D341Med (cell line): Measurements from ENCODE around the gene GYS1.

Experiments used
- DNase-seq: peaks from one replicate; pipeline ENCODE4 v3.0.0; 2012; ENCODE audit warnings: low spot score

Gene GYS1

DNA sequence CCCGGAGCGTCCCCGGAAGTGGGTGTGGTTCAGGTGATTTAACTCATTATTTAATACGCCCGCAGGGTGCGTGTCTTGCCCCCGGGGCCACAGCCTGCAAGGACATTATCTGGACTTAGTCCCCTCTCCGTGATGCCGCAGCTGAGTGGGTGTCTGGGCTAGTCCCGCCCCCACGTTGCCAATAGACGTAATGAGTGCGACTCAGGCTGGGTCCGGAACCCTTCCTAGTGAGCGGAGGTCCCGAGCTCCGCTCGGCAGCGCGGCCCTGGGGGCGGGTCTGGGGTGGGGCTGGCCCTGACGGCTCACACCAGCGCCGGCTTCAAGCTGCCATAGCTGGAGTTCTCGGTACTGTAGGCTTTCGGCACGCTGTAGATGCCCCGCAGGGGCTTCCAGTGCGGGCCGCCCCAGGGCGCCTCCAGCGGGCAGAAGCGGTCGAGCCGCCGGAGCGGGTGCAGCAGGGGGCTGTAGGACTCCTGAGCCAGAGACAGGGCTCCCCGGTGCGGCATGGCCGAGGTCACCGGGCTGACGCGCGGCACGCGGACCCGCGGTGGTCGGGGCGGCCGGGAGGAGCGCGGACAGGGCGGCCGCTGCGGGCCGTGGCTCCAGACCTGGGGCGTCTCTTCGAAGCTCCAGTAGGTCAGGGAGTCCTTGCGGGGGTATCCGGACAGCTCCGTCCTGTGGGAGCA lies 24.7 kb upstream of the GYS1 start:
- peak; percentile 89 for DNase-seq

DNA sequence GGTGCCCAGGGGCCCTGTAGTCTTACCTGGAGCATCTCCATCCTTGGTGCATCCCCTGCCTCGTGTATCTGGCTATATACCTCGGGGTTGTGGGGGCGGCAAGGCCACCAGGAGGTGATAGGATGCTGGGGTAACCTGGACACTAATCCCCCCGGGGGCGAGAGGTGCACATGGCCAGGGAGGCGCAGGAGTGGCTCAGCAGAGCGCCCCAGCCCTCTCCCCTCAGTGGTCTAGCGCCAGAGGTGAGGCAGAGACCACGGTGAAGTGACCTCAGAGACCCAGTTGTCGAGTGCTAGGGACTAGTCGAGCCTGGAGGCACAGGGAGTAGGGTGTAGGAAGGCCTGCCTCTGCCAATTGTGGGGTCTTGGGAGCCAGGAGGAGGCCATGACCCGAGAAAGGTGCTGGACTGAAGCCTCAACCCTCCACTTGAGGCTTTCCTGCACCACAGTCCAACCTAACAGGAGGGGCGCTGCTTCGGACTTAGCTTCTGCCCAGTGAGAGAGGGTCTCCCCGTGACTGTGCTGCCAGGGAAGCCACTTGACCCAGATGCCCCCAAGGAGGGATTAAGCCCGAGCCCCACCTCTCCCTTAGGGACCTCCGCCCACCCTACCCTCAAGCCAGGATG lies 24.0 kb upstream of the GYS1 start, which contains the start of gene LHB:
Gene LHB (minus strand): TSS at position 51 of the 625 bp plus-strand sequence. CDS start 10 bp downstream, at position 41.
- peak; percentile 22 for DNase-seq

DNA sequence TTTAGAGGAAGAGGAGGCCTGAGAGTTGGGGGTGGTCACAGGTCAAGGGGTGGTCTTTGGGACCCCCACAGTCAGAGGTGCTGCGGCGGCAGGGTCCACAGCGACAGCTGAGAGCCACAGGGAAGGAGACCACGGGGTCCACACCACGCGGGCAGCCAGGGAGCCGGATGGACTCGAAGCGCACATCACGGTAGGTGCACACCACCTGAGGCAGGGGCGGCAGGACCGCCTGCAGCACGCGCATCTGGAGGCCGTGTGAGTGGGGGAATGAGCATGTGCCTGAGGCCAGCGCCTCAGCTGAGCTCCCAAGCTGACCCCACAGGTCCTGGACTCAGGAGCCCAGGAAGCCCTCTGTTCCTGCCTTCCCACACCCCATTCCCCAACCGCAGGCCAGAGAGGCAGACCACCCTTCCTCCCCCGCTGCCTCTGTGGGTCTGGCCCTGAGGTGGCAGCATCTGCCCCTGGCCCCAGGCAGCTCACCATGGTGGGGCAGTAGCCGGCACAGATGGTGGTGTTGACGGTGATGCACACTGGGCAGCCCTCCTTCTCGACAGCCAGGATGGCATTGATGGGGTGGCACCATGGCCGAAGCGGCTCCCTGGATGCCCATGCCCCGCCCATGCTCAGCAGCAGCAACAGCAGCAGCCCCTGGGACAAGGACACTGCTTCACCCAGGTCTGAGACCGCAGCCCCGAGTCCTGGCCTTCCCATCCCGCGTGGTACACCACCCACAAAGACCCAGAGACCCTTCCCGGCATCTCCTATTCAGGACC lies 23.1 kb upstream of the GYS1 start:
- no peak for DNase-seq

DNA sequence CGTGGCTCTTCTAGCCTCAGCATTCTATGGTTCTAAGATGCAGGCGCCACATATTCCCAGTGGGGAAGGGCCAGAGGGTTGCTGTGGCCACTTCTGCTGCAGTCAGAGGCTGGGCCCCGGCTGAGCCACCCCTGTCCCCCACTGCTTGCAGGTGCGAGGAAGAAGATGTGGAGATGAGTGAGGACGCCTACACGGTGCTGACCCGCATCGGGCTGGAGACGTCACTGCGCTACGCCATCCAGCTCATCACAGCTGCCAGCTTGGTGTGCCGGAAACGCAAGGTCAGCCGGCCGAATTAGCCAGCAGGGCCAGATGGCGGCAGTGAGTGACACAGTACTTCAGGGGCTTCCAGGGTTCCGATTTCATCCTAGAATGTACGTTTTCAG lies 21.8 kb upstream of the GYS1 start:
- no peak for DNase-seq

DNA sequence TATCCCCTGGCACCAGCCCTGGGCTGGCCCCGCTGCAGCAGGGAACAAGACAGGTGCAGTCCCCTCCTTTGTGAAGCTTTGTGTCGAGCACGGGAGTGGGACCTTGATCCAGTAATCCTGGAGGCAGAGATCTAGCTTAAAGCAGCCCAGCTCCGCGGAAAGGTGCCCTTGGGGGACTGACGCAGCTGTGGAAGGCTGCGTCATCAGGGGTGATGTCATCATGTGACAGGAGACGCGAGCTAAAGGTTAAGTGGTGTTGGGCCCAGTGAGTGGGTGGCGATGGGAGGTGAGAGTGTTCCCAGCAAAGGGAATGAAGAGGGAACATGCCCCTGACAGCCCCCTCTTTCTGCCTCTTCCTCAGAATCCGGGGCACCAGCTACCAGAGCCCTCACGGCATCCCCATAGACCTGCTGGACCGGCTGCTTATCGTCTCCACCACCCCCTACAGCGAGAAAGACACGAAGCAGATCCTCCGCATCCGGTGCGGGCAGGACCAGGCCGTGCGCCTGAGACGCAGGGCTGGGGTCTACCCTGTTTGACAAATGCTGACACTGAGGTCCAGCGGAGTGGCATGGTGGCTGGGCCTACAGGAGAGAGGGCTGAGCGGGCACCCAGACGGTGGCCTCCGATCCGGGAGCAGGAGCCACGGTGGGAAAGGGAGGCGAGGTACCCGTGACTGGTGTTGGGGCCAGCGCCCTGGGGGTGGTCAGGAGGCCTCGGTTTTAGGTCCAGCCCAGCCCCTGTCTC lies 21.2 kb upstream of the GYS1 start:
- no peak for DNase-seq

DNA sequence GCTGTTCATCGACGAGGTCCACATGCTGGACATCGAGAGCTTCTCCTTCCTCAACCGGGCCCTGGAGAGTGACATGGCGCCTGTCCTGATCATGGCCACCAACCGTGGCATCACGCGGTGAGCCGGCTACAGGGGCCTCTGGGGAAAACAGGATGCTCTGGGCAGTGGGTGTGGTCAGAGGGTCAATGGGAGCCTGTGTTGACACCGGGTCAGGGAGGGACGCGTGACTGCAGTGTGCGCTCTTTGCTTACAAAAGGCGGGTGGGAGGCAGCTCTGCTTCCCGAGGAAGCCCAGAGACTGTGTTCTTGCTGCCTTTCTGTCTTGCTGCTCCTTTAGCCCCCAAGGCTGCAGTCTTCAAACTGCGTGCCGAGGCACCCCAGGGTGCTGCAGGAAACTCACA lies 18.1 kb upstream of the GYS1 start:
- DNase-seq, result no peak

DNA sequence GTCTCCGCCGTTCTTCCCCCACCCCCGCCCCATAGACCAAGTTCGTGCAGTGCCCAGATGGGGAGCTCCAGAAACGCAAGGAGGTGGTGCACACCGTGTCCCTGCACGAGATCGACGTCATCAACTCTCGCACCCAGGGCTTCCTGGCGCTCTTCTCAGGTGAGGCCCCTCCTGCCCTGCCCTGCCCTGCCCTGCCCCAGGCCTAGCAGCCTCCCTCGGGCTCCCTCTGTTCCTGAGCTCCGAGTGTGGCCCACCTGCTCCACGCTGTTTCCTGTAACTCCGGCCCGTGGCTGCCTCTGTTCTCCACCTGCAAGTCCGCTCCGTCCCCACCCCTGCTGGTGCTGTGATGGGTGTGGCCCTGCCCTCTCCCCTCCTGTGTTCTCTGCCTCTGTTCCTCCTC lies 17.3 kb upstream of the GYS1 start:
- DNase-seq, result no peak

DNA sequence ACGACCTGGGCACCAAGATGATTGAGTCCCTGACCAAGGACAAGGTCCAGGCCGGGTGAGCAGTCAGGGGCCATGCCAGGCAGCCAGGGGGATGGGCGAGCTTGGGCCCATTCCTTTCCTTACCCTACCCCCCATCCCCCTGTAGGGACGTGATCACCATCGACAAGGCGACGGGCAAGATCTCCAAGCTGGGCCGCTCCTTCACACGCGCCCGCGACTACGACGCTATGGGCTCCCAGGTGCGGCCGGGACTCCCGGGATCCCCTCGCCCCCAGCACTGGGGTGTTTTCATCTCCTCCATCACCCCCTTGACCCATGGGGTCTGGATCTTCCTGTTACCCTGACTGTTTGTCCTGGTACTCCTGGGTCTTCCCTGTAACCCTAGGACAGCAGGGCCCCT lies 16.7 kb upstream of the GYS1 start:
- no peak for DNase-seq

DNA sequence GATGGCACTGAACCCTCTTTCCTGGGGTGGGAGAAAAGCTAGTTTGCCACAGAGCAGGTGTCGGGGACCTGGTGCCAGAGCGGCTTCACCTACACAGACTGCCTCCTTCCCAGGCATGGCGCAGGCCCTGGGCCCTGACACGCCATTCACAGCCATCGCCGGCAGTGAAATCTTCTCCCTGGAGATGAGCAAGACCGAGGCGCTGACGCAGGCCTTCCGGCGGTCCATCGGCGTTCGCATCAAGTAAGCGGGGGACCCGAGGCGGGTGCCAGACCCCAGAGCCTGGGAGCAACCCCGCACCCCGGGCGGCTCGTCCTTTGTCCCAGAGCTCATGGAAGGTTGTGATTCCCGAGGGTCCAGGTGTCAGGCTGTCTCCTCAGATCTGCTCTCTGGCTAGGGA lies 13.8 kb upstream of the GYS1 start:
- DNase-seq, result no peak

DNA sequence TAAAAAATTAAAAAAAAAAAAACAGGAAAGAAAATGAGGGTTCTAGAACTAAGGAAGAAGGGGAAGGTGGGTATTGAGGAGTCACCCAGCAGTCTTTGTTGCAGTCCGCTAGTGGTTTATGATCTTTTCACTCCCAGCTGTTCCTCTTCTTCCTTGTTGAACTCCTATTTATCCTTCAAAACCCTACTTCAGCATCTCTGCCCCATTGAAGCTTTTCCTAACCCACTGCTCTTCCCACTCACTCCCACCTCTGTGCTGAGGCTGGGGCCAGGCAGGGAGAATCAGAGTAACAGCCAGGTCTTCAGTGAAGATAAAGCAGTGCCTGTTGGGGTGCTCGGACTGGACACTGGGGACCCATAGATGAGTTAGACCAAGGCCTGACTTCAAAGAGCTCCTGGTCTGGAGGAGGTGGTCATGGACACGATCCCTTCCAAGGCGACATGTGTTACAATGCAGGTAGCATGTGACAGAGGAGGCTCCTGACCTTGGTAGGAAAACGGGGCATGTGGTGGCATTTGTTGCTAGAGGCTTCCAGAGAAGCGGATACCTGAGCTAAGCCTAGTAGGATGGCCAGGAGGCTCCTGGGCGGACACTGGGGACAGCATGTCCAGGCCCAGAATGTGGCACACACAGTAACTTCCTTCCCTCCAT lies 12.0 kb upstream of the GYS1 start:
- no peak for DNase-seq

DNA sequence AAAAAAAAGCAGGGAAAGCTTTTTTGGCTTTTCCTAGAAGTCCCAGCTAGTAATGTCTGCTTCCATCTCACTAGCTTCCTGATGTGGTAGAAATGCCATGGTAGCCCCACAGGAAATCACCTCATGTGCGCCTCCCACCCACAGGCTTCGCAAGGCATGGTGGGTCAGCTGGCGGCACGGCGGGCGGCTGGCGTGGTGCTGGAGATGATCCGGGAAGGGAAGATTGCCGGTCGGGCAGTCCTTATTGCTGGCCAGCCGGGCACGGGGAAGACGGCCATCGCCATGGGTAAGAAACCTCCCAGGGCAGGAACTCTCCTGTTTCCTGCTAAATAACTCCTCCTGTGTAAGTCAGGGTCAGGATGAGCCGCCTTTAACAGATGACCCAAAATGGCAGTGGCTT lies 11.0 kb upstream of the GYS1 start:
- no peak for DNase-seq

DNA sequence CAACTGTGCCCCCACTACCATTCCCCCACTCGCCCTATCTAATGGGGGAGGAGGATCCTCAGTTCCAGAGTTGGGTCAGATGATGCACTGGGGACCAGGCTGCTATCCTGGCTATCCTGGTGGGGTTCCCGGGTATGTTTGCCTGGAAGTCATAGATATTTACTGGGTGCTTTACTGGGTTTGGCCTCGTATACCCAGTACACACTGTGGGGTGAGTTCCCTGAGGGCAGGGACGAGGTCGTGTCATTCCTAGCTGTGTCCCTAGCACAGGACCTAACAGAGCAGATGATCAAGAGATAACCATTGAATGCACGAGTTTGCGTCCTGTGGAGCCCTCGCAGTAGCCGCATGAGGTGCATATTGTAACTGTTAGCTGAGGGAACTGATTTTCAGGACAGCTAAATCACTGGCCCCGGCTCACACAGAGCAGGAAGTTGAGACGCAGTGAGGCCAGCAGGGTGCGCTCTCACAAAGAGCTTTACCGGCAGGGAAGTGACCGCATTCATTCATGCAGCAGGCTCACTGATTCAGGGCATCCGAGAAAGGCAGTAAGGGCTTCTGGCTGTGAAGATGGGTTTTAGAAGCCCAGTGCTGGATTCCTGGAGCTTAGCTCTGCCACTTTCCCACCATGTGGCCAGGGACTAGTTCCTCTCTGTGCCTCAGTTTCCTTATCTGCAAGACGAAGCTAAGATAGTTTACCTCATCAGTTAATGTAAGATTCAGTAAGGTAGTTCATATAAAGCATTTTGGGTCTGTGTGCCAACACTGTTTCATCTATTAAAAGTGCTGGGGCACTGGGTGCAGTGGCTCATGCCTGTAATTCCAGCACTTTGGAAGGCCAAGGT lies 6.6 kb upstream of the GYS1 start:
- peak; percentile 73 for DNase-seq

DNA sequence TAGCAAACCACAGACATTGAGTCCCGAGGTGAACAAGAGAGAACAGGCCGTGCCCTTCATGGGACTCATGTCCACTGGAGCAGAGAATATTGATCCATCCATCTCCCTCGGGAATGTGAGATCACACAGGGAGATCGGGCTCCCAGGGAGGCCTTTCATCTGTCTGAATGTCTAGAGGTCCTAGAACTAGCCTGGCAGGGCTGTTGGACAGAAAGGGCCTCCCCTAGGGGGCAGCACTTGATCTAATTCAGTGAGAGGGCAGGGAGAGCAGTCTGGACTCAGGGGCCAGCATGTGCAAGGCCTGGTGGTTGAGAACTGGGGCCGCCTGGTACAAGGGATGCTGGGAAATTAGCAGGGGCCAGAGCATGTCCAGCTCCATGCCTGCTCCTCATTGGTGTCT lies 4.9 kb upstream of the GYS1 start:
- DNase-seq, result peak; percentile 73

DNA sequence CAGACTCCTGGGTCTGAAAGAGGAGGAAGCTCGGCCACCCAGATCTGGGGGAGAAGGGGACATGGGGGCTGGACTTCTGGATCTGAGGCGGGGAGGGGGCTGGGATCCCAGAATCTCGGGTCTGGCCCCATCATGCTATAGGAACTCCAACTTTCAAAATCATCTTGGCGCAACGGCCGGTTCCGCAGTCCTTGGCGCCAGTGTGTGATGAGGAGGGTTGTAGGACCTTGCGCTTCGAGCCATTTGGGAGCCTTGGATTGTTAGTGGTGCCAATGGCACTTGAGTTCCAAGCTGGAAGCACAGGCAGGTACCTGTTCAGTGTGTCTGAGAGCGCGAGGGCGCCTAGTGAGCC lies 902 bp upstream of the GYS1 start:
- DNase-seq, result no peak

DNA sequence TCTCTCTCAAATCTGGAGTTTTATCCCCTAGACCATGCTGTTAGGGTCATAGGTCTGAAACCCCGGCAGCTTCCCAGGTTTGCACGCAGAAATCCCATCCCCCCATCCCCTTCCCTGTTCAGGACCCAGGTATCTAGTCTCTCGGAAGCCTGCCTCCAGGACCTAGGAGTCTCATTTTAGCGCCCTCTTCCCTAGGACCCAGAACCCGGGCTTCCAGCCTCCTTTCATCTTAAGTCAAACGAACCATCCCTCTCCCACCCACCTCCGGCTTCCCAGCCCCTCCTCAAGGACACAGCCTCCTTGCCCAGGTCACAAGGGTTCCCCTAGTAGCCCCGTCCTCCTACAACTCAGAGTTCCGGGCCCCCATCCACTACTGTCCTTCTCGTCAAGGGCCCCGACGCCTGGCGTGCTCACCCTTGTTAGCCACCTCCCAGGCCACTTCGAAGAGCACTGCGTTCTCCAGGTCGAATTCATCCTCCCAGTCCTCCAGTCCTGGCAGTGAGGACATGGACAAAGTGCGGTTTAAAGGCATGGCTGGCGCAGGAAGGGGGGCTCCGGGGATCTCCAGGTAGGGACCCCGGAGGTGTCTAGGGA lies 431 bp downstream of the GYS1 start:
- DNase-seq, result peak; percentile 32

DNA sequence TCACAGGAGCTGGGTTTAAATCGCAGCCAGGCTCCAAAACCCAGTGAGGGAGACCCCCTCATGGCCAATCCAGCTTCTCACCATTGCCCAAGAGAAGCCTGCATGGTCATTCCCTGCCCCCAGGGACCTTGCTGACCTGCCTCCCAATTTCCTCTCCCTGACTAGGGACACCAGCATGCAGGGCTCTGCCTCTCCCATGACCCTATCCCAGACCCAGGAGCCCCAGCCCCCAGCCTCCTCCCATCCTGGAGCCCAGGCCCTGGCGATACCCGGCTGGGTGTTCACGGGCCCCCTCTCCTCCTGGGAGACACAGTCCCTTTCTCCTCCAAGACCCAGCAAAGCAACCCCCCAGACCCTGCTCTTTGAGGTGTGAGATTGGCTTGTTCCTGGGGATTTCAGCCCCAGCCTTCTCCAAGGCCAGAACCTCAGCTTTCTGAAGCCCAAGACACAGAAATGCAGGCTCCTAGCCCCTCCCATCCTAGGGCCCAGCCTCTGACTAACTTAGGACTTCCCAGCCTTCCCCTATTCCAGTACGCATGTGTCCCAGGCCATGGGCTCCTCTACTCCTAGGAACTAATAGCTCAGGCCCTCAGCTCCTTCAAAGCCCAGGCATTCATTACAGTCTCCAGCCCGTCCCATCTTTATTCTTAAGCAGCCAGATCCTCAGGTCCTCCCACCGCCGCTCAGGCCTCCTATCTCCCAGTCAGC lies 1.1 kb downstream of the GYS1 start:
- peak; percentile 56 for DNase-seq

DNA sequence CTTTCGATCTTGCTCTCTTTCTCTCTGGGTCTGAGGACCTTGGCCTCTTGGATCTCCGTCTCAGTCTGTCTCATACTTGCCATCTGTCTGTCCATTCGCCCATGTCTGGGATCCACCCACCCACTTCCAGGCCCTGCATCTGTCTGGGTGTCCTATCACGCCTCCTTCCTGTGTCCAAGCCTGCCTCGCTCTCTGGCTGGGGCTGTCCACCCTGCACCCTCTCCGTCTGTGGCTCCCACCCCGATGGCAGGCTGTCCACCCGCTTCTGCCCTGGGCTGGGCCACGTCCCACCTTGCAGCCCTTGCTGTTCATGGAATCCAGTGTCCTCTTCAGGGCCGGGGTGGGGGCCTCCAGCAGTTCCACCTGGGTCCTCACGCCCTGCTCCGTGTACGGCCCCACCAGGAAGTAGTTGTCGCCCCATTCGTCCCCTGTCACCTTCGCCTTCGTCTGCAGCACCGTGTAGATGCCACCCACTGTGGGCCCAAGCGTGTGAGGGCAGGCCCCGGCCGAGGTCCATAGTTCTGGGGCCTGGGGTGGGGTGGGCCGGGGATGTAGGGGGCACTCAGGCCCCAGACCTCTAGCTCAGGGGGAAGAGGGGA lies 2.0 kb downstream of the GYS1 start:
- no peak for DNase-seq

DNA sequence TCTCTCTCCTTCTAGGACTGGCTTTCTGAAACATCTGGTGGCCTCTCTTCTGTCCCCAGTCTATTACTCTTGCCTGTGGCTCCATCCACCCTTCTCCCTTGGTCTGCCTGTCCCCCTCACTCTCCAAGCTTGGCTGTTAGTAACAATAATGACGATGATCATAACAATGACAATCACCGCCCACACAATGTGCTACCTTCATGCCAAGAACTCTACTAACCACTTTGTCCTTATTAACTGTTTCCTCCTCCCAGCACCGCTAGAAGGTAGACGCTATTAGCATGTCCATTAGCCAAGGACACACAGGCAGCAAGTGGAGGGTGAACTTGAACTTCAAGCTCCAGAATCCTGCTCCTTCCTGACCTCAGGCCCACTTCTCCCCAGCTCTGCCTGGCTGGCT lies 2.7 kb downstream of the GYS1 start:
- DNase-seq, result no peak

DNA sequence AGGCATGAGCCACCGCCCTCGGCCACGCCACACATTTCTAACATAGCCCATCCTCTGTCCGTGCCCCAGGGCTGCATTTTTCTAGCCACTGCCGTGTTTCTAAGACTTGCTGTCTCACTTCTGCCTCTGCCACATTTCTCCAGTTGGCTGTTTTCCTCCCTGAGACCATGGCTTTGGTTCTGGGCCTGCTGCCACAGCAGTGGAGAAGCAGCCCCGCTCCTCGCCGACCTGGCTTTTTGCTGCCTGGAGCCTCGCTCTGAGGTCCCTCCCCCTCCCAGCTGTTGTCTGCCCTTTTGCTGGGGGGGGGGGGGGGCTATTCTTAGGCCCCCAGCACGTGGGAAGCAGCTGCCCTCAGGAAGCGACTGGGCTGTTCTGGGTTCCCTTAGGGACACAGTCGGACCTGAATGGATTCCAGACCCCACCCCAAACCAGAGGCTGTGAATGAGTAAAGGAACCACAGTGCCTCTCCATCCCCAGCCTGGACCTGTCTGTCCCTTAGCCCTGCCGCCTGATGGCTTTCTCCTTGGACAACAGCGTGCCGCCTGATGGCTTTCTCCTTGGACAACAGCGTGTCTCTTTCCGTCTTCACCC lies 3.3 kb downstream of the GYS1 start:
- no peak for DNase-seq
